Fibroblast of skin of left biceps (primary cell): ENCODE results near the gene BRME1.
A peak's percentile ranks its signal among the peaks of the same experiment; 100 is the strongest.

ENCODE experiments used
- DNase-seq, 2 experiments: peaks; one replicate each; pipeline ENCODE4 v3.0.0-alpha.2; 2013; ENCODE audit warnings: low read depth in 2 of 2

Gene BRME1

GRCh38 chr19:13888281-13888680 is 17.6 kb downstream of the BRME1 start:
- DNase-seq, result no peak

GRCh38 chr19:13887517-13887916 is 18.4 kb downstream of the BRME1 start:
- no peak for DNase-seq

GRCh38 chr19:13887018-13887436 is 18.9 kb downstream of the BRME1 start:
- no peak for DNase-seq

GRCh38 chr19:13885826-13886365 is 20.0 kb downstream of the BRME1 start:
- DNase-seq, result no peak

GRCh38 chr19:13884726-13885591 is 21.0 kb downstream of the BRME1 start:
- no peak for DNase-seq

- DNase-seq, result no peak
Observed at GRCh38 chr19:13883516-13884064, 22.3 kb downstream of the BRME1 start.

GRCh38 chr19:13882836-13883235 is 23.1 kb downstream of the BRME1 start:
- no peak for DNase-seq

- no peak for DNase-seq
Observed at GRCh38 chr19:13882419-13882795, 23.5 kb downstream of the BRME1 start.

- no peak for DNase-seq
Observed at GRCh38 chr19:13881692-13882418, 24.1 kb downstream of the BRME1 start.

GRCh38 chr19:13881251-13881691 is 24.6 kb downstream of the BRME1 start:
- DNase-seq, result no peak

GRCh38 chr19:13880059-13881043 is 25.6 kb downstream of the BRME1 start:
- peak; percentile 83 to 85 for DNase-seq

GRCh38 chr19:13877303-13877702 is 28.6 kb downstream of the BRME1 start:
- no peak for DNase-seq

GRCh38 chr19:13876834-13877233 is 29.1 kb downstream of the BRME1 start, which contains the start of gene NANOS3:
Gene NANOS3 (plus strand): TSS chr19:13877134. CDS start chr19:13877249, 115 bp downstream.
- DNase-seq, result no peak

- no peak for DNase-seq
Observed at GRCh38 chr19:13875824-13876223, 30.1 kb downstream of the BRME1 start.

- DNase-seq, result no peak
Observed at GRCh38 chr19:13873834-13874515, 31.9 kb downstream of the BRME1 start.

- no peak for DNase-seq
Observed at GRCh38 chr19:13872695-13873389, 33.1 kb downstream of the BRME1 start.

GRCh38 chr19:13872339-13872694 is 33.6 kb downstream of the BRME1 start:
- DNase-seq, result no peak

GRCh38 chr19:13870873-13871272 is 35.0 kb downstream of the BRME1 start:
- no peak for DNase-seq

GRCh38 chr19:13869281-13869680 is 36.6 kb downstream of the BRME1 start:
- DNase-seq, result no peak

GRCh38 chr19:13868663-13869062 is 37.3 kb downstream of the BRME1 start:
- no peak for DNase-seq
